GM19468 (cell line): ENCODE results near the gene KPNA6.
"Not testable (repeated sequence)": the region's sequence is repeated elsewhere in the genome, so short reads cannot be mapped to it uniquely, and the experiment has no call there.

Experiments
- ATAC-seq: cut with Tn5 transposase; IDR thresholded peaks from one replicate; pipeline ENCODE4 v1.9.1; 2021; ENCODE audit warnings: mild to moderate bottlenecking, moderate library complexity, moderate number of reproducible peaks; ENCODE audit not compliant: unreplicated experiment; ENCODE audit errors: extremely low read depth

KPNA6 gene

DNA sequence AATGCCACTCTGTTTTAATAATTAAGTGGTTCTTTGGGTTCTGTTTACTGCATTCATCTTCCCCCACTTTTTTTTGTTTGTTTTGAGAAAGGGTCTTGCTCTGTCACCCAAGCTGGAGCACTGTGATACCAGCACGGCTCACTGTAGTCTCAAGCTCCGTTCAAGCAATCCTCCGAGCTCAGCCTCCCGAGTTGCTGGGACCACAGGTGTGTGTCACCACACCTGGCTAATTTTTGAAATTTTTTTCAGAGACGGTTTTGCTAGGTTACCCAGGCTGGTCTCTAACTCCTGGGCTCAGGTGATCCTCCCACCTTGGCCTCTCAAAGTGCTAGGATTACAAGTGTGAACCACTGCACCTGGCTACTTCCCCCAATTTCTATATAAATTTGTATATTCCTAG, 29.3 kb downstream of the KPNA6 start:
- ATAC-seq: no peak

DNA sequence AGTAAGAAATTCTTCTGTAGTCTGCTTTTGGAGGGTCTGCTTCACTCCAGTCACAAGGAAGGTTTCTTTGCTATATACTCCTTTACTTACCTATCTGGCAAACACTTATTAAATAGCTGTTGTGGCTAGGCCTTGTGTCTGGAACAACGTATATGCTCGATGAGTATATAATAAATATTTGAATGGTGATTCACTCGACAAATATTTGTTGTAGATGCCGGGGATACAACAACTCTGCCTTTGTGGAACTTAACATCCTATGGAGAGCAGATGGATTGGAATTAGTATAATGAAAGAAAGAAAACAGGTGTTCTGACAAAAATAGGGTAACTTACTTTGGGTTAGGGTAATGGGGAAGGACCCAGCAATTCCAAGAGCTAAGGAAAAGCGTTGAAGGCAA, 31.1 kb downstream of the KPNA6 start:
- no peak for ATAC-seq

DNA sequence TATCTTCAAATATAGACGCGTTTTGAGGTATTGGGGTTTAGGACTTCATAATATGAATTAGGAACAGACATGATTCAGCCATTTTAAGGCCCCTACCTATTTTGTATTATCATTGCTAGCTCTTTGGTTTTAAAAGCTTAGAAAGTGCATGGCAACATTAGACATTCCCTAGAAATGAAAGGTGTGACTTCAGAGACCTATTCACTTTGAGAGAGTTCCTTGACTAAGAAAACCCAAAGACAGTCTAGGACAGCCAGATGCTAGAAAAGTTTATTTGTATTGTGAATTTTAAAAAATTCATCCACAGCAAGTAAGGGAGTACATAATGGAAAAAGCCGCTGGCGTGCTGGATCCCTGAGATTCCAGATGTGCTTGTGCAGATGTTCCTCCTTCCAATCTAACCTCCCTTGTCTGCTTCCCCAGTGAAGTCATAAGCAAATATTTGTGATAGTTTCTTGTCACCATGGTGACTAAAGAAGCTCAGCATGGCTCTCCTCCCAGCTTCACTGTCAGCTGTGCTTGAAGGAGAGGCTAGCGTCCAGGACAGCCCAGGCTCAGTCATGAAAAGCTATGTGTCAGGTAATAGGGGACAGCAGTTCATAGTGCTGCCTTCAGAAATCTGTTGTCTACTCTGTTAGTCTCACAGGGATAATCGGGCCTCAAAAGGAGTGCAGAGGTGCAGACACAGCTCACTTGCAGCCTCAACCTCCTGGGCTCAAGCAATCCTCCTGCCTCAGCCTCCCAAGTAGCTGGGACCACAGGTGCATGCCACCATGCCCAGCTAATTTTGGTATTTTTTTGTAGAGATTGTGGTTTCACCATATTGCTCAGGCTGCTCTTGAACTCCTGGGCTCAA, 34.8 kb downstream of the KPNA6 start:
- ATAC-seq: no peak

DNA sequence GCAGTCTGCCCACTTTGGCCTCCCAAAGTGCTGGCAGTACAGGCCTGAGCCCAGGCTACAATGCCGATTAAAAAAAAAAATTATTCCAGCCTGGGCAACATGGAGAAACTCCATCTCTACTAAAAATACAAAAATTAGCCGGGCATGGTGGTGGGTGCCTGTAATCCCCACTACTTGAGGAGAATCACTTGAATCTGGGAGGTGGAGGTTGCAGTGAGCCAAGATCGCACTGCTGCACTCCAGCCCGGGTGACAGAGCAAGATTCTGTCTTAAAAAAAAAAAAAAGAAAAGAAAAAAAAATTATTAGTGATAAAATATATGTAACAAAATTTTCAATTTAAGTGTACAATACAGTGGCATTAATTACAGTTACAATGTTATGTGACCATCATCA, 35.4 kb downstream of the KPNA6 start:
- not testable (repeated sequence) for ATAC-seq

DNA sequence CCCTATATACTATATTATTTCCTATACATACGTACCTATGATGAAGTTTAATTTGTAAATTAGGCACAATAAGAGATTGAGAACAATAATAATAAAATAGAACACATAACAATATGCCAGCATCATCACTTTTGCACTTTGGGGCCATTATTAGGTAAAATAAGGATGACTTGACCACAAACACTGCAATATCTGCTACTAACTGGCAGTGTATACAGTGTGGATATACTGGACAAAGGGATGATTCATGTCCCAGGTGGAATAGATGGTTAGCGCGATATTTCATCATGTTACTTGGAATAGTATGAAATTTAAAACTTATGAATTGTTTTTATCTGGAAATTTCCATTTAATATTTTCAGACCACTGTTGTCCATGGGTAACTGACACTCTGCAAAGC, 36.2 kb downstream of the KPNA6 start:
- no peak for ATAC-seq

DNA sequence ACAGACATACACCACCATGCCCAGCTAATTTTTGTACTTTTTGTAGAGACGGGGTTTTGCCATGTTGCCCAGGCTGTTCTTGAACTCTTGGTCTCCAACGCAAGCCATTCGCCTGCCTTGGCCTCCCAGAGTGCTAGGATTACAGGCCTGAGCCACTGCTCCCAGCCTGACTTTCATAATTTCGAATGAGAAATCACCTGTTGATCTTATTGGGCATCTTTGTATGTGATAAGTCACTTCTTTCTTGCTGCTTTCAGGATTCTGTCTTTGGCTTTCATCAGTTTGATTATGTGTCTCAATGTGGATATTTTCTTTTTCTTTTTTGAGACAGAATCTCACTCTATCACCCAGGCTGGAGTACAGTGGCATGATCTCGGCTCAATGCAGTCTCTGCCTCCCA, 39.9 kb downstream of the KPNA6 start:
- not testable (repeated sequence) for ATAC-seq

DNA sequence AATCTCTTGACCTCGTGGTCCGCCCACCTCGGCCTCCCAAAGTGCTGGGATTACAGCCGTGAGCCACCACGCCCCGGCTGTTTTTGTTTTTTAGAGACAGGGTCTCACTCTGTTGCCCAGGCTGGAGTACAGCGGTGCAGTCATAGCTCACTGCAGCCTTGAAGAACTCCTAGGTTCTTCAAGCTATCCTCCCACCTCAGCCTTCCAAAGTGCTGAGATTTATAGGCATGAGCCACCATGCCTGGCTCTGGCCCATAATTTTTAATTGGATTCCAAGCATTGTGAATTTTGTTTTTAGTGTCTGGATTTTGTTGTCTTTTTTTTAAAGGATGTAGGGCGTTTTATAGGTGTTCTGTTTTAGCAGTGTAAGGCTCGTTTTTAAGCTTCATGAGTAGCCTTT, 43.0 kb downstream of the KPNA6 start:
- ATAC-seq: no peak

DNA sequence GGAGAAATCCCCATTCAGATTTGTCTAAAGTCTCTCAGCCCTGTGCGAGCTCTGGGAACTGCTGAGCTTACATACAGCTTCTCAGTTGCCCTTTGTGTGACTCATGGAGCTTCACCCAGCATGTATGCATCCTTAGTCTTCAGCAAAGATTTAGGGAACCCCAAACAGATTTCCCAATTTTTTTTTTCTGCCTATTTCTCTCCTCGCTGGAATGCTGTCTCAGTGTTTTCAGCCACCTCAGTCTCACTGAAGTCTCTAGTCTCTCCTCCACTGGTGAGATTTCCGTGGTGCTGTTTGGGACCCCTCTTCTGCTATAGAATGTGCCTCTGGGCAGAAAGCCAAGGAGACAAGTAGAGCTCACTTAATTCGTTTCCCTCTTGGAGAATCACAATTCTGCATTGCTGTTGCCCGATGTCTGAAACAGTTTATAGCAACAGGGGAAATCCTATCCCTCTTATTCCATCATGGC, 43.5 kb downstream of the KPNA6 start:
- ATAC-seq: no peak

DNA sequence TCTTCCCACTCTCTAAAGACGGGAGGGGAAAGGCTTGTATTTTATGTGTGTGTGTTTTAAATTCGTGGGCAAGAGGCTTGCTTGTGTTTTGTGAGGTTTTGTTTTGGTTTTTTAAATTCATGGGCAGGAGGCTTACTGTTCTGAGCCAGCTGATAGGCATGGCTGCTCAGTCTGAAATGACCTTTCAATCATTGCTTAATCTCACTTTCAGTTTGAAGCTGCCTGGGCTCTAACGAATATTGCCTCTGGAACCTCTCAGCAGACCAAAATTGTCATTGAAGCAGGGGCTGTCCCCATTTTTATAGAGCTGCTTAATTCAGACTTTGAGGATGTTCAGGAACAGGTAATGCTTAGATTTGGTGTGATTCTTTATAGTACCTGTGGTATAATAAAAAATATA, 51.3 kb downstream of the KPNA6 start:
- ATAC-seq: no peak

DNA sequence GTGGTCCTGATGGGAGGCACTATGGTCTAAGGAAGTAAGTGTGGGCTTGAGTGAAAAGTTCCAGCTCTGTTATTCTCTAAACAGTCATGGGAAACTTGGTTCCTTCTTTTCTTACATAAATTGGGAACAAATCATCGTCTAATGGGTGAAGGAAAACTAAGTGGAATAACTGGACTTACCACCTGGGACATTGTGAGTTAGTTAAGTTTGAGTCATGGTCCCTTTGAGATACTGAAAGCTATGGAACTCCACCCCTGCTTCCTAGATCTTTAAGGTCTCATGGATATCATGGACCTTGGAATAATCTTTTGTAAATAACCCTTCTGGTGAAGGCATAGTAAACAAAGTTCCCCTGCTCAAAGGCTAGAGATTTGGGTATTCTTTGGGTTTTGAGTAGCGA, 55.5 kb downstream of the KPNA6 start:
- no peak for ATAC-seq

DNA sequence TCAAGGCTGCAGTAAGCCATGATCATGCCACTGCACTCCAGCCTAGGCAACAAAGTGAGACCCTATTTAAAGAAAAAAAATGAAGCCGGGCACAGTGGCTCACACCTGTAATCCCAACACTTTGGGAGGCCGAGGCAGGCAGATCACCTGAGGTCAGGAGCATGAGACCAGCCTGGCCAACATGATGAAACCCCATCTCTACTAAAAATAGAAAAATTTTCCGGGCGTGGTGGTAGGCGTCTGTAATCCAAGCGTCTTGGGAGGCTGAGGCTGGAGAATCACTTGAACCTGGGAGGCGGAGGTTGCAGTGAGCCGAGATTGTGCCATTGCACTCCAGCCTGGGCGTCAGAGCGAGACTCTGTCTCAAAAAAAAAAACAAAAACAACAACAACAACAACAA, 57.8 kb downstream of the KPNA6 start:
- not testable (repeated sequence) for ATAC-seq

DNA sequence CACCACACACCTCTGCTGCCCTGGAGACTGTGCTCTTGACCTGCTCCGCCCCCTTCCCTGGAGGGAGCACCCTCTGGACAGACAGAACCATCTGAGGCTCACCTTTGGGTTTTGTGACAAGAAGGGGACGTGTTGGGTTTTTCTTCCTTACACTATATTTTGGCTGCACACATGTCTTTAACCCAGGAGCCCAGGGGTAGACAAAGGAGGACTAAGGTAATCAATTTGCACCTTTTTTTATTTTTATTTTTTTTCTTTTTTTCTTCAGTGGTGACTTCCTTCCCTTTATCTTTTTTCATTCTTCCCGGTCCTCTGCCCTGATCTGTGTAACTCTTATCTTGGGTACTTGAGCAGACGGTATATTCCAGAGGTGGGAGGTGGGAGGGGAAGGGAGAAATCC, 63.1 kb downstream of the KPNA6 start:
- ATAC-seq: no peak

DNA sequence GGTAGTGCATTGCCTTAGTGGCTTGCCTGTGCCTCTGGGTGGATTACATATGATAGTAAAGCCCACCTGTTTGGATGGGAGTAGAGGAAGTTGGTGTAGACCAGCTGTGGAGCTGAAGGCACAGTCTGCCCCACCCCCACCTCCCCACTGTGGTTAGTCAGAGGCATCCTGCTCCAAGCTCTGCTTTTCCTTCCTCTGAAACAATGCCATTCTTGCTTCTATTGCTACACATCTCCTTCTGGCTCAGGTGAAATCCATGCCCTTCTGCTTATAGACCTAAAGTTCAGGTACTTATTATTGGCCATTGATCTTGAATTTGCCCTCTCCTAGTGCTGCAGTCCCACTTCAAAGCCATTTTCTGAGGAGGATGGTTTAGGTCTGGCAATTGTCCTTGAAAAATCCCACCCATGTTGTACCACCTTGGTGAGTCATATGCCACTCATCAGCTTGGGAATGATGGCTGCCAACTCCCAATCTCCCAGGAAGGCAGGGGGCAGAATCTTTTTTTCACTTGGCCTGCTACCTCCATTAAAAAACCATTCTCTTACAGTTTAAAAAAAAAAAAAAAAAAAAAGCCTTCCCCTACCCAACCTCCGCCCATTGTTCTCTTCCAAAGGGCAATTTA, 64.9 kb downstream of the KPNA6 start:
- no peak for ATAC-seq

DNA sequence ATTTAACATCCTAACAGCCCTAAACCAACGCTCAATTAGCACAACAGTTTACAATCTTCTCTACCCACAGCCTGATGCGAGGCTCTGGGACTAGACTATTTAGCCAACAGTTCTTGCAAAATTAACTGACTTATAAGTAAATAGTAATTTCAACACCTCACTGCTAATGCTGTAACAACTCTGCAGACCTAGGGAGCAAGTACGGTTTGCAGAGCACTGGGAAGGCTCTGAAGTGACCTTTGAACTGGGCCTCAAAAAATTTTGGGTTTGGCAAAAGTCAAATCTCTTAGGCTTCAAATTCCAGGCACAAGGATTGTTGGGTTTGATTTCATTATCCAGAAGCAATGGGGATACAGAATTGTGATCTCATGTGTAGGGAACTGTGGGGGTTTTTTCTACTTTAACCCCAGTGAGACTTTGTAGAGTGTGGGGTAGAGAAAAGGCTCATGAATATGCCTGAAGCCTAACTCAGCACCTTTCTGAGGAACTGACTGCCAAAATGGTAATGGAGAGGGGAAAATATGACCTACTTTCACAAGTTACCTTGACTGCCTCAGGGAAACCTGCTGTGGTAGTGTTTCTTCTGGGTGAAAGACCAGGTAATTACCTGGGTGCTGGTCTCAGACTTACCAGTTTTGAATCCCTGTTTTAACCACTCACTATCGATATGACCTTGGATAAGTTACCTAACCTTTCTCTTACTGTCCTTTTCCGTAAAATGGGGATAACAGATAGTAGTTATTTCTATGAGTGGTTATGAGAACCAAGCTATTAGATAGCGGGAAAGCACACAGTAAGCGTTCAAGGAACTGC, 70.7 kb downstream of the KPNA6 start:
- no peak for ATAC-seq

DNA sequence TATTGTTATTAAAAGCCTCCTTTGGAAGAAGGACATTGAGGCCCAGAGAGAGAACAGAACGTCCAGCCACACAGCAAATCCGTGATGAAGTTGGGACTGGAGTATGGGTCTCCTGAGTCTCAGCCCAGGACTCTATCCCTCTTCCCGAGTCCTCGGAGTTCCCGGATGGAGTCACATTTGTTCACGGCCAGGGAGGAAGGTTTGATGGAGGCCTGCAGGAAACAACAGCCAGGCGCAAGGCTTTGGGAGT, 71.3 kb downstream of the KPNA6 start:
- no peak for ATAC-seq

DNA sequence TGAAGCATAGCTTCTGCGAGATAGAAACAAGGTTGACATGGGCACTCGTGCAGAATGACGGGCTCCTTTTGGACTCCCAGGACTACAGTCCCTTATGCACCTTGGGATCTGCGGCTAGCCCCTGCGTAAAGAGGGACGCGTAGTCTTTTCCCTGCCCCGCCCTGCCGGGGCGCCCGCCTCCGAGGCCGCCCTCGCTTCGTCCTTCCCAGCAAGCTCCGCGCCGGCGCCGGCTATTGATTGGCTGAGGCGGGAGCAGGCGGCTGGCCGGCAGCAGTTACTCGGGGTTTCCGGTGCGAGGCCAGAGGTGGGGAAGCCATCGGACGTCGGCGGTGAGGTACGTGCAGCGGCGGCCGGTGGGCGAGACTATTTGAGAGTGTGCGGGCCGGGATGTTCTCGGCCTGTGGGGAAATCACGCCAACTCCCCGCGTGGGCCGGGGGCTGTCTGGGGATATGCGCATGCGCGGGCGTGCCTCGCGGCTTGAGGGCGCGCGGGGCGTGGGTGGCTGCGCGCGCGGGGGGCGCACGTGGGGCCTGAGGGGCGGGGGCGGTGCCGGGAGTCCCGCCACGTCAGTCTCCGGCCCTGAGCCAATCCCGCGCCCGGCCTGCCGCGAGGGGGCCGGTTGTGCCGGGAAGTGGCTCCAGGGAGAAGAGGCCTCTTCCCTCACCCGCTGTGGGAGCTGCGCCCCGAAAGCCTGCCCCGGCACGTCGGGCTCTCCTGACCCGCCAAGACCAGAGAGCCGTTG, 71.8 kb downstream of the KPNA6 start, which contains the start of gene TXLNA:
TXLNA (plus strand) TSS at position 233 of the 743 bp plus-strand sequence. CDS start 671 bp downstream, outside the sequence.
- peak; percentile 52 for ATAC-seq

DNA sequence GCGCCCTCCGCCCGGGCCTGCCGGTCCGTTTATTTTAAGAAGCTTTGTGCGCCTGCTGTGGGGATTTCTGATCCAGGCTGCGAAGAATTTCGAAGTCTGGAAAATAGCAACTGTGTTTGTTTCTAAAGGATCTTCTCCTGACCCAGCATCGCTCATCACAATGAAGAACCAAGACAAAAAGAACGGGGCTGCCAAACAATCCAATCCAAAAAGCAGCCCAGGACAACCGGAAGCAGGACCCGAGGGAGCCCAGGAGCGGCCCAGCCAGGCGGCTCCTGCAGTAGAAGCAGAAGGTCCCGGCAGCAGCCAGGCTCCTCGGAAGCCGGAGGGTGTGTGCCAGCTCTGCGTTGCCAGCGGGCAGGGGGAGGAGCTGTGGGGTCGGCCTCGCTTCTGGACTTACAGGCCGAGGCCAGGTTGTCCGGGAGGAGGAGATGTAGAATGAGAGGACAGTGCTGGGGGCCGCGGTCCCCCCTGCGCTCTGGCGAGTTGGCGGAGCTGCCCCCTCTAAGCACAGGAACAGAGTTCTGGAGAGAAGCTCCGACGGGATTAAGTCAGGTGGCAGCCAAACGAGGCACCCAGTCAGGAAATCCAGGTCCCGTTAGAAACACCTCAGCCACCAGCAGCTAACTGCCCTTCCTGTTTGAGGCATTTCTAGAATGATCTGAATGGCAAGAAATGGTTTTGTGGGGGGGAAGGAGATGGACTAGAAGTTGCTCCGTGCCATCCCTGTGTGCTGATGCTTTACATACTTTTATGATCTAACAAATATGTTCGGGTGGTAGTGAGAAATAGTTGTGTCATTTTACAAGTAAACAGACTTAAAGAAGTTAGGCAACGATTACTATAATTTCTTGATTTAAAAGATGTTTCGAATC, 72.6 kb downstream of the KPNA6 start:
- ATAC-seq: no peak

DNA sequence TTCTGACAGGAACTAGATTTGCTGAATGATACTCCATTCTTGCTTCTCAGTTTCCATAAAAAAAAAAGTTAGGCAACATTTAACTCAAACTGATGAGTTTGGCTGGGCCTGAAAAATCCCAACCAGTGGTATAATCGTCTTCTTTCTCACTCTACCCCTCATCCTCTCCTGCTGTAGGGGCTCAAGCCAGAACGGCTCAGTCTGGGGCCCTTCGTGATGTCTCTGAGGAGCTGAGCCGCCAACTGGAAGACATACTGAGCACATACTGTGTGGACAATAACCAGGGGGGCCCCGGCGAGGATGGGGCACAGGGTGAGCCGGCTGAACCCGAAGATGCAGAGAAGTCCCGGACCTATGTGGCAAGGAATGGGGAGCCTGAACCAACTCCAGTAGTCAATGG, 73.2 kb downstream of the KPNA6 start:
- no peak for ATAC-seq

DNA sequence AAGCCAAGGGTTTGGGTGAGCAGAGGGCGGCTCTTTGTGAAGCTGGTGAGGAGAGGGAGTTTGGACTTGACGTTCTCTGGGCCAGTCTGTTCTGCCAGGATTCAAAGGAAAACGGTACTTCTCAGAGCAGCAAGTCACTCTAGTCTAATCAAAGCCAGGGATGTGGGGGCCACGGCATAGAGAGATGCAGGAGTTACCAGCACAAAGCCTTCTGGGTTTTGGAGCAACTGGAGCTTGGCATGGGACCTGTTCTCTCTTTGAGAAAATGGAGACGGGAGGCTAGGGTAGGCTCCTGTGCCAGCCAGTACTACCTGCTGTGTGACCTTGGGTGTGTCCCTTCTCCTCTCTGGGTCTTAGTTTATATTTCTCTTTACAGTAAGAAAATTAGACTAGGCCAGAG, 73.7 kb downstream of the KPNA6 start:
- no peak for ATAC-seq
